ENCODE results near the gene SLC26A1.

- TF ChIP-seq CTCF (IDR thresholded peaks at IDR 0.05; ENCODE audit: low read length) (no peak), EZH2 (optimal IDR thresholded peaks at IDR 0.05; ENCODE audit: low read depth, low read length) (no peak), EZH2phosphoT487 (IDR thresholded peaks at IDR 0.05; ENCODE audit: low read length) (no peak)
Measured at GRCh38 chr4:948101-948935, 44.9 kb downstream of the SLC26A1 start.

Measured in MM.1S (cell line).